Measurements from ENCODE around the gene RIN3. TPM values are rescaled to one million over a fixed set of nuclear protein-coding genes. Genes with fewer than 3 reads are reported as not detected.

Gene RIN3
- total and polyA plus RNA-seq, 2 experiments from 2014 or later: 1.8 to 7.0 TPM

- Histone ChIP-seq H2AFZ (no peak overlapping the region), H3K4me2 (ENCODE audit: unreplicated experiment) (no peak overlapping the region), H3K79me2 (ENCODE audit: insufficient read depth) (no peaks in the 10 kb centered on the region), H3K4me3 (no peak overlapping the region), H3K4me1 (ENCODE audit: insufficient read depth) (peaks cover 8% of the 10 kb centered on the region), H4K20me1 (ENCODE audit: insufficient read depth) (no peaks in the 10 kb centered on the region), H3K9me2 (ENCODE audit: insufficient read depth) (no peaks in the 10 kb centered on the region), H3K36me3 (ENCODE audit: low read depth) (no peaks in the 10 kb centered on the region), H3K9me3 (ENCODE audit: low read depth) (no peaks in the 10 kb centered on the region), H3K27me3 (replicated peaks; ENCODE audit: insufficient read depth) (no peaks in the 10 kb centered on the region), H3K27ac (no peak overlapping the region), H3K9ac (no peak overlapping the region), H3F3A (ENCODE audit: insufficient read depth) (peaks cover 13% of the 10 kb centered on the region)
- in situ Hi-C loops (cut with MboI): no loop called here
- WGBS, 2 experiments (ENCODE audit: low coverage in 1 of 2, low lambda C conversion rate in 2 of 2, missing lambda C conversion rate in 2 of 2): 96% methylated on average over 6 of the region's 6 CpGs
- DNase-seq: no peak
- TF ChIP-seq EZH2 (IDR thresholded peaks at IDR 0.05; ENCODE audit: insufficient read depth, poor library complexity, severe bottlenecking) (no peak), EZH2phosphoT487 (IDR thresholded peaks at IDR 0.05; ENCODE audit: insufficient read depth, low read depth) (no peak)
Observed at GRCh38 chr14:92675421-92675820, 161.8 kb downstream of the RIN3 start.

GRCh38 chr14:92675976-92676375 lies 162.4 kb downstream of the RIN3 start:
- no peak overlapping the region for H3K27ac ChIP-seq
- no peak overlapping the region for H3K4me2 ChIP-seq (ENCODE audit: unreplicated experiment)
- H3K9me3 ChIP-seq (ENCODE audit: low read depth): no peaks in the 10 kb centered on the region
- TF ChIP-seq EZH2phosphoT487 (IDR thresholded peaks at IDR 0.05; ENCODE audit: insufficient read depth, low read depth): no peak
- TF ChIP-seq EZH2 (IDR thresholded peaks at IDR 0.05; ENCODE audit: insufficient read depth, poor library complexity, severe bottlenecking): no peak
- H2AFZ ChIP-seq: no peak overlapping the region
- no peak overlapping the region for H3K4me3 ChIP-seq
- no peak overlapping the region for H3K9ac ChIP-seq
- no peaks in the 10 kb centered on the region for H4K20me1 ChIP-seq (ENCODE audit: insufficient read depth)
- peaks cover 7% of the 10 kb centered on the region; the same call in 1 of the 2 replicates for H3F3A ChIP-seq (ENCODE audit: insufficient read depth)
- WGBS, 2 experiments (ENCODE audit: low coverage in 1 of 2, low lambda C conversion rate in 2 of 2, missing lambda C conversion rate in 2 of 2): 76 to 77% methylated on average over 9 of the region's 9 CpGs
- DNase-seq: no peak
- no peaks in the 10 kb centered on the region for H3K9me2 ChIP-seq (ENCODE audit: insufficient read depth)
- no peaks in the 10 kb centered on the region for H3K27me3 ChIP-seq (replicated peaks; ENCODE audit: insufficient read depth)
- no peaks in the 10 kb centered on the region for H3K79me2 ChIP-seq (ENCODE audit: insufficient read depth)
- H3K36me3 ChIP-seq (ENCODE audit: low read depth): no peaks in the 10 kb centered on the region
- in situ Hi-C loops (cut with MboI): no loop called here
- peaks cover 2% of the 10 kb centered on the region for H3K4me1 ChIP-seq (ENCODE audit: insufficient read depth)

- DNase-seq: no peak
- H3K79me2 ChIP-seq (ENCODE audit: insufficient read depth): no peaks in the 10 kb centered on the region
- in situ Hi-C loops (cut with MboI): no loop called here
- no peak overlapping the region for H3K4me2 ChIP-seq (ENCODE audit: unreplicated experiment)
- 94 to 97% methylated on average over 8 of the region's 8 CpGs for WGBS, 2 experiments (ENCODE audit: low coverage in 1 of 2, low lambda C conversion rate in 2 of 2, missing lambda C conversion rate in 2 of 2)
- no peaks in the 10 kb centered on the region for H4K20me1 ChIP-seq (ENCODE audit: insufficient read depth)
- TF ChIP-seq EZH2phosphoT487 (IDR thresholded peaks at IDR 0.05; ENCODE audit: insufficient read depth, low read depth) (no peak), EZH2 (IDR thresholded peaks at IDR 0.05; ENCODE audit: insufficient read depth, poor library complexity, severe bottlenecking) (no peak)
- no peaks in the 10 kb centered on the region for H3K9me3 ChIP-seq (ENCODE audit: low read depth)
- no peaks in the 10 kb centered on the region for H3K36me3 ChIP-seq (ENCODE audit: low read depth)
- H3K4me3 ChIP-seq: no peak overlapping the region
- H3K4me1 ChIP-seq (ENCODE audit: insufficient read depth): no peaks in the 10 kb centered on the region
- H3K27ac ChIP-seq: no peak overlapping the region
- H3K9me2 ChIP-seq (ENCODE audit: insufficient read depth): no peaks in the 10 kb centered on the region
- no peaks in the 10 kb centered on the region for H3K27me3 ChIP-seq (replicated peaks; ENCODE audit: insufficient read depth)
- no peak overlapping the region for H3K9ac ChIP-seq
- H2AFZ ChIP-seq: no peak overlapping the region
- 0 out of 2 replicates have a peak, but pooled peaks cover 4% of the 10 kb centered on the region for H3F3A ChIP-seq (ENCODE audit: insufficient read depth)
Observed at GRCh38 chr14:92676403-92677086, 163.0 kb downstream of the RIN3 start.

GRCh38 chr14:92677087-92677668 lies 163.6 kb downstream of the RIN3 start:
- Histone ChIP-seq H3K79me2 (ENCODE audit: insufficient read depth) (no peaks in the 10 kb centered on the region), H3K9ac (no peak overlapping the region), H3K9me3 (ENCODE audit: low read depth) (no peaks in the 10 kb centered on the region), H2AFZ (no peak overlapping the region), H3K4me1 (ENCODE audit: insufficient read depth) (no peaks in the 10 kb centered on the region), H4K20me1 (ENCODE audit: insufficient read depth) (no peaks in the 10 kb centered on the region), H3K4me3 (no peak overlapping the region), H3K36me3 (ENCODE audit: low read depth) (no peaks in the 10 kb centered on the region), H3K27ac (no peak overlapping the region), H3K4me2 (ENCODE audit: unreplicated experiment) (no peak overlapping the region), H3K9me2 (ENCODE audit: insufficient read depth) (no peaks in the 10 kb centered on the region), H3K27me3 (replicated peaks; ENCODE audit: insufficient read depth) (no peaks in the 10 kb centered on the region), H3F3A (ENCODE audit: insufficient read depth) (0 out of 2 replicates have a peak, but pooled peaks cover 4% of the 10 kb centered on the region)
- DNase-seq: no peak
- no peak for TF ChIP-seq EZH2 (IDR thresholded peaks at IDR 0.05; ENCODE audit: insufficient read depth, poor library complexity, severe bottlenecking)
- TF ChIP-seq EZH2phosphoT487 (IDR thresholded peaks at IDR 0.05; ENCODE audit: insufficient read depth, low read depth): no peak
- in situ Hi-C loops (cut with MboI): no loop called here
- WGBS, 2 experiments (ENCODE audit: low coverage in 1 of 2, low lambda C conversion rate in 2 of 2, missing lambda C conversion rate in 2 of 2): 82 to 86% methylated on average over 4 of the region's 4 CpGs
